ENCODE results near the gene MXD3.

Gene MXD3

DNA sequence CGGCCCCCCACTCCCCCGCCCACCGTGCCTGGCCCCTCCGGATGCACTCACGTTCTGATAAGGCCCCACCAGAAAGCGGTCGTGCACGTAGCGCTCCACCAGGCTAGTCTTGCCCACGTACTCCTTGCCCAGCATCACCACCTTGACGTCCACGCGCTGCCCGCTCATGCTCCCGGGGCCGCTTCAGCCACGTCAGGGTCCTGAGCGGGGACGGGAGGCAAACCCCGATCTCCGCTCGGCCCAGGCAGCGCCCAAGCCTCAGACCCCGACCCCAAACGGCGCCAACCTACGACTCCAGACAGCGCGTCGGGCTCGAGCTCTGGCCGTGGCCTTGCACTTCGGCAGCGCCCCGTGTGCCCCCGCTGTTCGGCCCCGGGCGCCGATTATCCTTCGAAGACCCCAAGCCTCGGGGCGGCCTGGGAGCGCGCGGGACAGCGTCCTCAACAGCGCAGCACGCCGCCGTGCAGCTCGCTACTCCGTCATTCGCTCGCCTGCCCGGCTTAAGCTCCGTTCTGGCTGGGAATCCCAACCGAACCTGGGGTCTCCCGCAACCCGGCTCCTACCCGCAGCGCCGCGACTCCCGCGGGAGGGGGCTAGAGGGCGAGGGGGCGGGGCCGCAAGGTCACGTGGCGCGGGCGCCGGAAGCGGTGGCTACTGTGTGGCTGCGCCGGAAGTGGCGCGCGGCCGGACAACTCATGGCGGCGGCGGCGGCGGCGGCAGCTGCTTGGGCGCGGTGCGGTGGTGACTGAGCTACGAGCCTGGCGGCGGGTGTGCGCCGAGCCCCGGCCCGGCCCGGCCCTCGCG, 8.4 kb downstream of the MXD3 start, which contains the start of the genes PRELID1 and RAB24:
TSS of gene PRELID1 (plus strand) at position 679 of the 804 bp plus-strand sequence. CDS start 187 bp downstream, outside the sequence.
TSS of gene RAB24 (minus strand) at position 599 of the 804 bp plus-strand sequence. CDS start at position 168, 431 bp downstream.
- peak; percentile 61 to 88 for DNase-seq (ENCODE audit: low read depth in 2 of 2)

DNA sequence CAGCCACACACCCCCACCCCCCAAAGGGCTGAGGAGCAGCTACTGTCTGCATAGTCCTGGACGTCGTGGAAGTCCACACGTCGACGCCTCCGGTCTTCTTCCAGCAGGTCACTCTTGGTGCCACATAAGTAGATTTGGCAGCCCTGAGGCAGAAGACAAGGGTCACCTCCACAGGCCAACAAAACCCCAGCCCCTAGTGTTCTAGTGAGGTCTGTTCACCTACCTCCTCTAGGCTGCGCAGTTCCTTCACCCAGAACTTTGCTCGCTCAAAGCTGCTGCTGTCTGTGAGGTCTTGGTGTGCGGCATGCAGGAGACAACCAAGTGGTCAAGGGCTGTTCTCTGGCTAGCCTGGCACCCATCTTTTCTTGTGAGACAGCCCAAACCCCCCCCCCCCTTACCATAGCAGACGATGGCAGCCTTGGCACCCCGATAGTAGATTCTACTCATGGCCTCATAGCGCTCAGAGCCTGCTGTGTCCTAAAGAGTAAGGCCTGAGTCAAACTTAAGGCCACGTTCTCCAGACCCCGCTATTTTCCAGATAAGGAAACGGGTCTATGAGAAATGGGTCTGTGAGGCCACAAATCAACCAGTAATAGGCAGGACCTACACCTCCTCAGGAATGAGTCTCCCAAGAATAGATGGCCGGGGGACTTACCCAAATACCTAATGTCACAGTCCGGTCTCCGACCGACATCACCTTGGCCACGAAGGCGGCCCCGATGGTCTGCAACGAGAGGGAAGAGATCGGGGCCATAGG, 9.2 kb downstream of the MXD3 start:
- no peak for DNase-seq (ENCODE audit: low read depth in 2 of 2)

DNA sequence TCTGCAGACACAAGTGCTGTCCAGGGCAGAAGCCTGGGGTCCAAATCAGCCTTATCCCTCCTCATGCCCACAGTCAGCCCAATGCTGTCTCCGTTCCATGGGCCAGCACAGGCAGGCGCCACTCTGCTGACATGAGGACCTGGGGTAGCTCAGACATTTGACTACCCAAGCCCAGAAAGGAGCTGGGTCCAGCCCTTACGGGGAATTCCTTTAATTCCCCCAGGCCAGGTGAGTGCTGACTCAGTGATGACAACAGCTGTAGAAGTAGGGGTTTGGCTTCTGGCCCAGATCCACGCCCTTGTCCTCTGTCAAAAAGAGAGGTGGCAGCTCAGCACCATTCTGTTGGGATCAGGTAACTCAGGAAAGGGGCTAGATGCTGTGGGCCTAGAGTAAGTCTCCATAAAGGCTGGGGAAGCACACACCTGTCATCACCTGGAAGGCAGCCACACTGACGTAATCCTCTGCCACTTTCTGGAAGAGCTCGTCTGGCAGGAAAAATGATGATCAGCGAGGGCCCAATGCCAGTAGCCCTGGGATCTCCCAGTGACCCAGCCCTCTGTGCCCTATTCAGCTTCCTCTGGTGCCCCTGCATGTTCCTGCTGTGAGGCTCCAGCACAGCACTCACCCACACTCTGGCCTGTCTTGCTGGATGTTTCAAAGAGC, 10.1 kb downstream of the MXD3 start:
- DNase-seq (ENCODE audit: low read depth in 2 of 2), result no peak

- DNase-seq (ENCODE audit: low read depth in 2 of 2), result no peak
These were observed 10.7 kb downstream of the MXD3 start for GRCh38 chr5:177300951-177301350.

DNA sequence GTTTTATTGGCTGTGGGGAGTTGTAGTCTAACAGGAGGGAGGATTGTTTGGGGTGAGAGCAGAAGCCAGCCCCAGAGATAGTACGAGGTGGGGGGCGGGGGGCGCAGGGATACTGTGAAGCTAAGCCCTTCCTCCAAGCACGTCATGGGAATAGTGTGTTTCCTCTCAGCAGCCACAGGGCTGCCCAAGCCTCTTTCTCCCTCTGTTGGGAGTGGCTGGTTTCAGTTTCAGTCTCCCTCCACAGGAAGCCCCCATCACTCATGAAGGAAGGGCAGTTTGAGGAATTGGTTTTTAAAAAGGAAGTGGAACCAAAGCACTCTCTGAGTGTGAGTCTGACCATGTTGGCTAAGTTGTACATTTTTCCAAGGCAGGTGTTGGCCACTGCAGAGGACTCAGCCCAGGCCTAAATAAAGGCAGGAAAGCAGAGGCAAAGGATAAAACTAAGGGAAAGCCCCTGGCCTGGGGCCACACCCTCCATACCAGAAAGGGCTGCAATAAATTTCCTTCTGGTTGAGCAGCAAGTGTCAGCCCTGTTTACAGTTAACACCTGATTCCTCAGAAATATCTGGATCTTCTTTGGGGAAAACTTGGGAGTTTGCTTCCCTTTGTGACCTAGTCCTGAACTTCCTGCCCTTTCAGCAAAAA, 11.3 kb downstream of the MXD3 start:
- DNase-seq (ENCODE audit: low read depth in 2 of 2), result peak in 1 of 2 donors; percentile 27

- no peak for DNase-seq (ENCODE audit: low read depth in 2 of 2)
These were observed 12.0 kb downstream of the MXD3 start for GRCh38 chr5:177299697-177300096.

- DNase-seq (ENCODE audit: low read depth in 2 of 2), result no peak
These were observed 13.8 kb downstream of the MXD3 start for GRCh38 chr5:177297922-177298321.

DNA sequence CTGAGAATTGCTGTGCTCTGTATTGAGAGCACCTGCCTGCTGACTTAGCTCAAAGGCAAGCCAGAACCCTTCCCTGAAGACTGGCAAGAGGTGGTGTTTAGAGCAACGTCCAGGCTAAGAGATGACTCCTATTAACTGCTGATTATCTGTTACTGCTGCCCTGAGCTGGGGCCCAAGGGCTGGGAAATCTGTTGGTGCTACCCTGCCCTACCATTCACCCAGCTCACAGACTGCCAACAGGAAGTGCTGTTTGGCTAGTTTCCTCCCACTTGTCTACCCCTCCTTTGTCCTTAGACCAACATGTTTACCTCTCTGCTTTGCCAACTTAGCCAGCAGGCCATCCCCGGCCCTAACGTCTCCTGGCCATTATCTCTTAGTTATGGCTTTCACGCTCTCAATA, 15.1 kb downstream of the MXD3 start:
- DNase-seq (ENCODE audit: low read depth in 2 of 2), result no peak

DNA sequence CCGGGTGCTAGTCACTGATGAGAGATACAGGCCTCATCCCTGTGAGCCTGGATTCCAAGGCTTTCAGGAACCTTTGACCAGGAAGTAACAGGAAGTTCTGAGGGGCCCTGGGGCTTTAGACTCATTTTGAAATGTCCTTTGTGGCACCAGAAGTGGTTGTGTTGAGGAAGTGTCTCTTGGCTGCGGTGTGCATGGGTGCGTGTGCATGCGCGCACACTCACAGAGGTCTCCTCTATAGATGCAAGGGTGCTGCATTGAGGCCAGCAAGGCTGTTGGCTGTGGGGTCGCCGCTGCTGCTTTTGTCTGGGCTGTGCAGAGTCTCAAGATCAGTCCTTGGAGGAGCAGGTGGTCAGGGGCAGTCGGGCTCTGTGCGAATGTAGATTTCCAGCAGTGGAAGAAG, 15.8 kb downstream of the MXD3 start:
- DNase-seq (ENCODE audit: low read depth in 2 of 2), result no peak

- DNase-seq (ENCODE audit: low read depth in 2 of 2), result no peak
These were observed 17.1 kb downstream of the MXD3 start for GRCh38 chr5:177294632-177295031.

DNA sequence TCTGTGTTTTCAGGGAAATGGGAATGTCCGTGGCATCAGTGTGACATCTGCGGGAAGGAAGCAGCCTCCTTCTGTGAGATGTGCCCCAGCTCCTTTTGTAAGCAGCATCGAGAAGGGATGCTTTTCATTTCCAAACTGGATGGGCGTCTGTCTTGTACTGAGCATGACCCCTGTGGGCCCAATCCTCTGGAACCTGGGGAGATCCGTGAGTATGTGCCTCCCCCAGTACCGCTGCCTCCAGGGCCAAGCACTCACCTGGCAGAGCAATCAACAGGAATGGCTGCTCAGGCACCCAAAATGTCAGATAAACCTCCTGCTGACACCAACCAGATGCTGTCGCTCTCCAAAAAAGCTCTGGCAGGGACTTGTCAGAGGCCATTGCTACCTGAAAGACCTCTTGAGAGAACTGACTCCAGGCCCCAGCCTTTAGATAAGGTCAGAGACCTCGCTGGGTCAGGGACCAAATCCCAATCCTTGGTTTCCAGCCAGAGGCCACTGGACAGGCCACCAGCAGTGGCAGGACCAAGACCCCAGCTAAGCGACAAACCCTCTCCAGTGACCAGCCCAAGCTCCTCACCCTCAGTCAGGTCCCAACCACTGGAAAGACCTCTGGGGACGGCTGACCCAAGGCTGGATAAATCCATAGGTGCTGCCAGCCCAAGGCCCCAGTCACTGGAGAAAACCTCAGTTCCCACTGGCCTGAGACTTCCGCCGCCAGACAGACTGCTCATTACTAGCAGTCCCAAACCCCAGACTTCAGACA, 17.7 kb downstream of the MXD3 start:
- DNase-seq (ENCODE audit: low read depth in 2 of 2), result no peak

- no peak for DNase-seq (ENCODE audit: low read depth in 2 of 2)
These were observed 20.0 kb downstream of the MXD3 start for GRCh38 chr5:177291735-177292134.

DNA sequence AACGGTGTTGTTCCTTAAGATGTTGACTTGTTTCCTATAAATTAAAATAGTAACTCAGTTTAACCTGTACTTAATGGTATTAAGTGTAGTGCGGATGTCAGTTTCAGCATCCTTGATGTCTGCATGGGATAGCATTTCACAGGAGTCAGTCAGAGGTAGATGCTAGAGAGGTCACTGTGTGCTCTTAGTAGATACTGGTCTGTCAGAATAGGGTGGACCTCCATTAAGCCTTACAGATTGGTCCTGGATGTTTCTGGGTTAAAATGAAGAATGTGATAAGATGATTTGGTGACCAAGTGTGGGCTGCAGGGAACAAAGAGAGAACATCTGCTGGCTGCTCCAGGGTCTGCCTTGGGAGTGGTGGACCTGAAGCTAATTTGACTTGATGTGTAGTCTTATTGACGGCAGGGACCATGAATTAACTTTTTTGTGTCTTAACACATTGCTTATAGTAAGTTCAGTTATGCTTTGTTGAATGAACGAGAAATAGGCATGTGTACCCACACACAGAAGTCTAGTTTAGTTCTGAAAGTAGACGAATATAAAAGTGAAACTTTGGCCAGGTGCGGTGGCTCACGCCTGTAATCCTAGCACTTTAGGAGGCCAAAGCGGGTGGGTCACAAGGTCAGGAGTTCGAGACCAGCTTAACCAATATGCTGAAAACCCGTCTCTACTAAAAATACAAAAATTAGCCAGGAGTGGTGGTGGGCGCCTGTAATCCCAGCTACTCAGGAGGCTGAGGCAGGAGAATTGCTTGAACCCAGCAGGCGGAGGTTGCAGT, 20.7 kb downstream of the MXD3 start:
- DNase-seq (ENCODE audit: low read depth in 2 of 2), result no peak

GRCh38 chr5:177288191-177288590, 23.5 kb downstream of the MXD3 start:
- DNase-seq (ENCODE audit: low read depth in 2 of 2), result no peak

GRCh38 chr5:177276886-177277285, 34.8 kb downstream of the MXD3 start:
- no peak for DNase-seq (ENCODE audit: low read depth in 2 of 2)

DNA sequence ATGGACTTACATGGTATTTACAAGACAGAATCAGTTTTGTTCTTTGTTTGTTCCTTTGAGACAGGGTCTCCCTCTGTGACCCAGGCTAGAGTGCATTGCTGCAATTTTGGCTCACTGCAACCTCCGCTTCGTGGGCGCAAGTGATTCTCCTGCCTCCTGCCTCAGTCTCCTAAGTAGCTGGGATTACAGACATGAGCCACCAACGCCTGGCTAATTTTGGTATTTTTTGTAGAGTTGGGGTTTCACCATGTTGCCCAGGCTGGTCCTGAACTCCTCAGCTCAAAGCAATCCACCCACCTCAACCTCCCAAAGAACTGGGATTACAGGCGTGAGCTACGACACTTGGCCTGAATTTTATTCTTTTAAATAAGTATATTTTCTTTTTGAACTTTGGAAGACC, 35.8 kb downstream of the MXD3 start:
- DNase-seq (ENCODE audit: low read depth in 2 of 2), result no peak

- DNase-seq (ENCODE audit: low read depth in 2 of 2), result no peak
These were observed 40.6 kb downstream of the MXD3 start for GRCh38 chr5:177271113-177271512.

GRCh38 chr5:177270653-177271052, 41.0 kb downstream of the MXD3 start:
- no peak for DNase-seq (ENCODE audit: low read depth in 2 of 2)

GRCh38 chr5:177269976-177270375, 41.7 kb downstream of the MXD3 start:
- DNase-seq (ENCODE audit: low read depth in 2 of 2), result no peak

GRCh38 chr5:177269232-177269895, 42.3 kb downstream of the MXD3 start:
- DNase-seq (ENCODE audit: low read depth in 2 of 2), result no peak

All from stimulated activated CD4-positive, alpha-beta T cell treated with anti-CD3 and anti-CD28 coated beads, Interleukin-1b, Interleukin-23, amount 100 ng/mL, for 1 hour (primary cell).